Mucosa of rectum (tissue), 2 donors: ENCODE data around the gene SIPA1L3.

Source experiments
- H3K27ac ChIP-seq, 2 donors: one replicate each; pipeline ENCODE4 v1.7.0; 2013; ENCODE audit warnings: inconsistent platforms in 2 of 2, low read depth in 2 of 2, low read length in 2 of 2
- H3K27me3 ChIP-seq, 2 donors: one replicate each; pipeline ENCODE4 v1.7.0; 2013; ENCODE audit warnings: low read length in 2 of 2; ENCODE audit not compliant: control insufficient read depth in 2 of 2, insufficient read depth in 2 of 2
- H3K36me3 ChIP-seq, 2 donors: one replicate each; pipeline ENCODE4 v1.7.0; 2013; ENCODE audit warnings: low read length in 2 of 2; ENCODE audit not compliant: control insufficient read depth in 2 of 2, insufficient read depth in 2 of 2
- H3K4me1 ChIP-seq, 2 donors: one replicate each; pipeline ENCODE4 v1.7.0; 2013; ENCODE audit warnings: low read length in 2 of 2, mild to moderate bottlenecking in 1 of 2; ENCODE audit not compliant: control insufficient read depth in 2 of 2, insufficient read depth in 2 of 2
- H3K4me3 ChIP-seq, 2 donors: one replicate each; pipeline ENCODE4 v1.7.0; 2013; ENCODE audit warnings: low read length in 2 of 2
- H3K9ac ChIP-seq, 2 donors: one replicate each; pipeline ENCODE4 v1.7.0; 2013; ENCODE audit warnings: low read length in 2 of 2, low read depth in 1 of 2, mild to moderate bottlenecking in 1 of 2
- H3K9me3 ChIP-seq, 2 donors: one replicate each; pipeline ENCODE4 v1.7.0; 2013; ENCODE audit warnings: low read length in 2 of 2; ENCODE audit not compliant: control insufficient read depth in 2 of 2
- donor health status: healthy.
- donor health status: Normal muscosa, but diverticular disease.

The SIPA1L3 gene

GRCh38 chr19:38017401-38018151, 110.6 kb downstream of the SIPA1L3 start:
- H3K27me3 ChIP-seq = no peaks in the 10 kb centered on the region
- no peaks in the 10 kb centered on the region for H3K4me1 ChIP-seq
- H3K9ac ChIP-seq = no peak overlapping the region
- H3K4me3 ChIP-seq = no peak overlapping the region
- H3K36me3 ChIP-seq = peaks cover 4 to 7% of the 10 kb centered on the region in 2 donors
- no peaks in the 10 kb centered on the region for H3K9me3 ChIP-seq
- no peak overlapping the region for H3K27ac ChIP-seq

GRCh38 chr19:38018694-38019395, 111.8 kb downstream of the SIPA1L3 start:
- no peaks in the 10 kb centered on the region for H3K27me3 ChIP-seq
- no peak overlapping the region for H3K27ac ChIP-seq
- no peak overlapping the region for H3K9ac ChIP-seq
- H3K4me1 ChIP-seq = peaks cover 4% of the 10 kb centered on the region in 2 donors
- no peaks in the 10 kb centered on the region for H3K9me3 ChIP-seq
- peaks cover 4% of the 10 kb centered on the region in 2 donors for H3K36me3 ChIP-seq
- no peak overlapping the region for H3K4me3 ChIP-seq

GRCh38 chr19:38019396-38019724, 112.4 kb downstream of the SIPA1L3 start:
- no peak overlapping the region for H3K9ac ChIP-seq
- H3K36me3 ChIP-seq = peaks cover 2 to 4% of the 10 kb centered on the region in 2 donors
- no peaks in the 10 kb centered on the region for H3K27me3 ChIP-seq
- H3K4me1 ChIP-seq = peaks cover 4 to 8% of the 10 kb centered on the region in 2 donors
- H3K27ac ChIP-seq = no peak overlapping the region
- no peak overlapping the region for H3K4me3 ChIP-seq
- H3K9me3 ChIP-seq = no peaks in the 10 kb centered on the region

GRCh38 chr19:38020311-38020710, 113.3 kb downstream of the SIPA1L3 start:
- Histone ChIP-seq H3K27me3 (no peaks in the 10 kb centered on the region), H3K4me3 (no peak overlapping the region), H3K9ac (no peak overlapping the region), H3K9me3 (no peaks in the 10 kb centered on the region), H3K36me3 (peaks cover 2 to 4% of the 10 kb centered on the region in 2 donors), H3K27ac (no peak overlapping the region), H3K4me1 (peaks cover 4 to 18% of the 10 kb centered on the region in 2 donors)

- no peak overlapping the region for H3K9ac ChIP-seq
- H3K9me3 ChIP-seq = no peaks in the 10 kb centered on the region
- no peaks in the 10 kb centered on the region for H3K36me3 ChIP-seq
- peaks cover 4 to 22% of the 10 kb centered on the region in 2 donors for H3K4me1 ChIP-seq
- H3K4me3 ChIP-seq = no peak overlapping the region
- H3K27me3 ChIP-seq = no peaks in the 10 kb centered on the region
- no peak overlapping the region for H3K27ac ChIP-seq
Measured at GRCh38 chr19:38021352-38021751, 114.3 kb downstream of the SIPA1L3 start.

- H3K27ac ChIP-seq = no peak overlapping the region
- no peaks in the 10 kb centered on the region for H3K36me3 ChIP-seq
- H3K9ac ChIP-seq = no peak overlapping the region
- H3K9me3 ChIP-seq = no peaks in the 10 kb centered on the region
- no peak overlapping the region for H3K4me3 ChIP-seq
- H3K4me1 ChIP-seq = peaks cover 4 to 22% of the 10 kb centered on the region in 2 donors
- H3K27me3 ChIP-seq = no peaks in the 10 kb centered on the region
Measured at GRCh38 chr19:38022791-38023670, 116.0 kb downstream of the SIPA1L3 start.

GRCh38 chr19:38023671-38024541, 116.9 kb downstream of the SIPA1L3 start:
- Histone ChIP-seq H3K4me1 (peaks cover 4 to 22% of the 10 kb centered on the region in 2 donors), H3K27ac (peak overlapping the region; percentile 68 to 72), H3K36me3 (peaks cover 0 to 3% of the 10 kb centered on the region in 2 donors), H3K9ac (no peak overlapping the region), H3K27me3 (no peaks in the 10 kb centered on the region), H3K4me3 (no peak overlapping the region), H3K9me3 (no peaks in the 10 kb centered on the region)

- Histone ChIP-seq H3K27ac (peak overlapping the region in 1 of 2 donors; percentile 72), H3K4me3 (no peak overlapping the region), H3K9me3 (no peaks in the 10 kb centered on the region), H3K9ac (no peak overlapping the region), H3K27me3 (no peaks in the 10 kb centered on the region), H3K36me3 (peaks cover 4 to 5% of the 10 kb centered on the region in 2 donors), H3K4me1 (peaks cover 4 to 22% of the 10 kb centered on the region in 2 donors)
Measured at GRCh38 chr19:38024992-38025908, 118.2 kb downstream of the SIPA1L3 start.

- H3K9ac ChIP-seq = no peak overlapping the region
- H3K27ac ChIP-seq = peak overlapping the region in 1 of 2 donors; percentile 21
- H3K36me3 ChIP-seq = peaks cover 7% of the 10 kb centered on the region in 2 donors
- no peak overlapping the region for H3K4me3 ChIP-seq
- no peaks in the 10 kb centered on the region for H3K27me3 ChIP-seq
- H3K9me3 ChIP-seq = no peaks in the 10 kb centered on the region
- H3K4me1 ChIP-seq = peaks cover 4 to 22% of the 10 kb centered on the region in 2 donors
Measured at GRCh38 chr19:38025909-38026307, 118.9 kb downstream of the SIPA1L3 start.
